HG02981 (cell line): ENCODE data around the gene KIF2A.

Experiments
- ATAC-seq: cut with Tn5 transposase; IDR thresholded peaks from one replicate; pipeline ENCODE4 v1.9.1; 2021; ENCODE audit warnings: mild to moderate bottlenecking, moderate library complexity; ENCODE audit not compliant: unreplicated experiment

KIF2A gene

DNA sequence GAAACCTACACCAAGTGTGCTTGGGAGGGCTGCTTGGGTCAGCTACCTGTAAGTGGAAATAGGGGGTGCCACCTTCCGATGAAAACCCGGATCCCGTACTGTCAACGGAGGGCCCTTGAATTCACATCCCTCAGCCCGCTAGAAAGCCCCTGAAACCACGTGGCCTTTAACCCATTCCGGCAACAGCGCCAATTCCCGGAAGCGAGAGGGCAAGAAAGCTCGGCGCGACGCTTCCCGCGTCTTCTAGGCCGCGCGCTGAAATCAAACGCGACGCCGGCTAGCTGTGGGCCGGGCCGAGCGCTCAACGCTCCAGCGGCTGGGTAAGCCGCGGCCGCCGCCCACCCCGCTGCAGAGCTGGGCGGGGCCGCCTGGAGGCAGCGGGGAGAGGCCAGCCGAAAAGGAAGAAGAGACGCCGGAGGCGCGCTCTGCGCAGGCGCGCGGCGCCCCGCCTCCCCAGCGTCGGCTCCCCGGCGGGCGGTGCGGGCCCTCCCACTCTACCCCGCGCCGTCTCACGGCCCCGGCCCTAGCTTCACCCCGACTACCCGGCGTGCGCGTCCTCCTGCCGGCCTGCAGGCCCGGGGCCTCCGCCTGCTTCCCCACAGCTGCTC lies at the start of gene KIF2A:
TSS of gene KIF2A (plus strand) at position 492 of the 608 bp plus-strand sequence. CDS start 267 bp downstream, outside the sequence.
- ATAC-seq, result peak; percentile 93

DNA sequence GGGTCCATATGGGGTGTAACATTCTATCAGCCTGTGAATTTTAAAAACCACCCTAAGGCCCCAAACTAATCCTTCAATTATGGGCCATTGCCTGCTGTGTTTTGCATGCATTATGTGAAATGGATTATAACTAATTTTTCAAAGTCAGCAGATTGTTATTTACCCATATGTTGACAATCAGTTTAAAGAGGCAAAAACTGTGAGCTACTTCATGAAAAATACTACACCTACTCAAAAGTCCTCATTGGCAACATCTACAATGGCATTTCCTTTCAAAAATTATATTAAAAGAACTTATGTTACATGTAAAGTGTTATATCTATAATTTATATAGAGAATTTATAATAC lies 49.0 kb upstream of the KIF2A start:
- ATAC-seq, result no peak

DNA sequence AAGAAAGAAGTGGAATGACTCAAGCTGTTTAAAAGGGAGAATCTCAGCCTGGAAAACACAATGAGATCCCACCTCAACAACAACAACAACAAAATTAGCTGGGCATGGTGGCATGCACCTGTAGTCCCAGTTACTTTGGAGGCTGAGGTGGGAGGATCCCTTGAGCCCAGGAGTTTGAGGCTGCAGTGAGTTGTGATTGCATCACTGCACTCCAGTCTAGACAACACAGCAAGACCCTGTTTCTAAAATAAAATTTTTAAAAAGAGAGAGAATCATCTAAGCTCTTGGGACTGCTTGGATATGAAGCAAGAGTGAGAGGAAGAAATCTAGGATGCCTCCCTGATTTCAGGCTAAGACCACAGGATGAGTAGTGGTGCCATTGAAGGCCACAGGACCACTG lies 47.4 kb upstream of the KIF2A start:
- ATAC-seq, result no peak

DNA sequence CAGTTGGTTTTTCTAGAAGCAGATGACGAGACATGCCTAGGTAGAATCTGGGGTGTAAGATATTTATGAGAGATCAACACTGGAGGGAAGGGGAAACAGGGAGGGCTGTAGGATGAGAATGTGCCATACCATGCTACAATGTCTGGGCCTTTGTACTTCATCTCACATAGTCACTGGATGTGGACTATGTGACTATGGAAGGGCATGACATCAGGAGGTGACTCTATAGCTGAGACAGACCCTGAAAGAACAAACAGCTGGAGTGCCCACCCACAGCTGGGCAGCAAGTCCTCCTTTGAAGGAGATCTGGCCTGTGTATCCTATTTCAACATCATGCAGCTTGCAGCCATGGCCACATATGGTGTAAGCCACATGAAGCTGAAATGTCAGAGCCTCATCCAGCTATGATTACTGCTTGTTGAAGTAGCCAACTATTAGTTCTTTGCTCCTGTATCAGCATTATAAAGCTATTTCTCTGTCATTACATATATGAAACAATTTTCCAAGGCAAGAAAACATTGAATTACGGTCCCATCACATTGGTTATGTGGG lies 46.2 kb upstream of the KIF2A start:
- ATAC-seq, result no peak

DNA sequence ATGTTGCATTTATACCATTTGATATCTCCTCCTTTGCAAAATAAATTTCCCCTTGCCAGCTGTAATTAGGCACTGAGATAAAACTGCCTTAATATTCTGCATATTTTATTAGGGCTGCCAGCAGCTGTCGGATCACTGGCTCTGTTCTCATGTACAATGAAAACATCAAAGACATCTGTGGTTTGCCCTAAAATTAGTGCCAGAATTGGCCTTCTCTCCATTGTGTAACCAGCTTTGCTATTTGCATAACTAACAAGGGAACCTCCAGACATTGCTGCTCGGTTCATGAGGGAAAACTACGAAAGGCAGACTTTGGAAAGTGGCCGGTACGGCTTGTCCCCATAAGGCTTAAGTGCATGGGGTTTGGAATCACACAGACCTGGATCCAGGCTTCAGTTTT lies 45.5 kb upstream of the KIF2A start:
- no peak for ATAC-seq

DNA sequence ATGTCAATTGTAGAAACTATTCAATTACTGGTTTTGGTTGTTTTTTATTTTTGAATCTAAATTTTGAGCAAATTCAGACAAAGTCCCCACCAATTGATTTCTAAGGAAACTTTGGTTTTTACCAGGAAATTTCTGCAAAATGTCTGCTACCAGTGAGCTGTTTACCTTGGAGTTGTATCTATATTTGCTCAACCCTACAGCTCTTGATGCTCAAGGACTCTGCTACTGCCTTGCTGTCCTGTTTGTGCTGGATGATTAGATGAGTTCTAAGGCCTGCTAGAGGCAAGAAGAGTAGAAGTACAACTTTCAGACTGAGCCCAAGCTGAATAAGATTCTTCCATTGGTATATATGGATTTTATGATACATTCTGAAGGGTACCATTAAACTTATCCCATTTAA lies 42.6 kb upstream of the KIF2A start:
- no peak for ATAC-seq

DNA sequence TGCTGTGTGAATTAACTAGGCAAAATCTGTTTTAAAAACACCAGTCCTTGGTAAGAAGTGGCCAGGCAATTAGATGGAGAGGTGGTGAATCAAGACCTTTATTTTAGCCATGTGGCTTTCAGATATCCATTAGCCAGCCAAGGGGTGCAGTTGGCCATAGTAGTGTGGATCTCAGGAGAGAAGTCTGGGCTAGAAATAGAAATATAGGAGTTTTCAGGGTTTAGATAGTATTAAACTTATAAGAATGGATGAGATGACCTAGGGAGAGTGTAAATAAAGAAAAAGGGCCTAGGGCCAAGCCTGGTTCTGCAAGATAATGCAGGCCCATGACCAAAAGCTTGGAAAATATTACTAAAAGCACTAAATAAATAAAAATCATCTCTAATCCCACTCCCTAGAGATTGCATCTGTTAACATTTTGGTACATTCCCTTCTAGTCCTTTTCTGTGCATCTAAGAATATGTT lies 40.3 kb upstream of the KIF2A start:
- ATAC-seq, result no peak

DNA sequence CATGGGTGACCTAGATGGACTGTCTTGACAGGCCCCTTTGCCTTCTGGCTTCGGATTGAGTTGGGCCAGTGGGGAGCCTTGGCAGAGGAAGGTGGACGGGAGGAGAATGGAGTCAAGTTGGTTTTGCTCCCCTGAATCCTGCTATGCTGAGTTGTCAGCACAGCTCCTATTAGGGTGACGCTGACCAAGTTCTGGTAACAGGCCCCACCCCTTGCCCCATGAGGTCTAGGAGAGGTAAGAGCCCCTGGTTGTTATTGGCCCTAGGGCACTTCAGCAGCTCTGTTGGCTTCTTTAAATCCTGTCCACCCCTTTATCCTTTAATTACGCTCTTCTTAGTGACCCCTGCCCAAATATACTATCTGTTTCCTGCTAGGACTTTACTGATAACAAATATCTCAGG lies 39.4 kb upstream of the KIF2A start:
- no peak for ATAC-seq

DNA sequence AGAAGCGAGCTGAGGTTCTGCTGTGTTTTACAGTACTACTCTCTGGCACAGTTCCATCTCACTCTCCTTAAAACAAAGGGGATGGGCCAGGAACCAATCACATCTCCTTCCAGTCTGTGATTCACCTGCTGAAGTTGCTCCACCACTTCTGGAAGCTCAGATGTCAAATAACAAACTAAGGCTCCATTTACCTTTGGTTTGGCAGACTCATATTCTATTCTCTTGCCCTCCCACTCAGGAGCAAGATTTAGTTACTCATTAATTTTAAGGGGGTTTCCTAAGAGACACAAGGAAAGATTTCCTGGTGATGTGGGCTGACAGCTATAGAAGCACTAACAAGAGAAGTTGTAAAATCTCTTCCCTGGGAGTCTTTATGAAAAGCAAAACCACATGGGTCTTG lies 37.8 kb upstream of the KIF2A start:
- ATAC-seq, result peak; percentile 74

DNA sequence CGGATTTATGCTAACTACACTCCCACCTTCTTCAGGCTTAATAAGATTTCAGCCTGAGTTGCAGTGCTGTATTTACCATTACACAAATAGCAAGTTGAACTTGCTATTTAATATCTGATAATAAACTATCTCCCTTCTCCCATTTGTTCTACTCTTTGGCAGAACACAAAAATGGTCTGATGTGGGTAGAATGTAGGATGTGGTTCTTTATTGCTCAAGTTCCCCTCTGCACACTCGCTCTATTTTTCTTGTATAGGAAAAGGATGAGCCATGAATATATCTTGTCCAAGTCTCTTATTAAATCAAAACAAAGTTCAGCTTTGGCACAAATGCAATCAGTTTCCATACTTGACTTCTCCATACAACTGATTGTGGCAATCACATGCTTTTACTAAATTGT lies 37.2 kb upstream of the KIF2A start:
- no peak for ATAC-seq

DNA sequence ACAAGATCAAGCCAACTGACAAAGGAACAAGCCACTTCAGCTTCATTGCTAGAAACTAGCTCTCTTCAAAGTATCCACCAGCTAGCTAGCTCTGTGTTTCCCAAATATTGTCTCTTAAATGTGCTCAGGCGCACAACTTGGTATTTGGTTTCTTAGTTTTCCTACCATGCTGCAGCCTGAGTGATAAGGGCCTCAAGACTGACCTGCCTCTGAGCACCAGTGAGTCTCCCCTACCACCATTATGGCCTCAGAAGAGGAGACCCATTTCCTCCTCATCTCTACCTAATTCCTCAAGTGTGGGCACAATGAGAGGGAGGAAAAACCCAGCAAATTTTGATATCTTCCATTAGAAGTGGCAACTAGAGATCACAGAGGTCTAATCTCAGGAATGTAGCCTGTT lies 34.6 kb upstream of the KIF2A start:
- no peak for ATAC-seq

DNA sequence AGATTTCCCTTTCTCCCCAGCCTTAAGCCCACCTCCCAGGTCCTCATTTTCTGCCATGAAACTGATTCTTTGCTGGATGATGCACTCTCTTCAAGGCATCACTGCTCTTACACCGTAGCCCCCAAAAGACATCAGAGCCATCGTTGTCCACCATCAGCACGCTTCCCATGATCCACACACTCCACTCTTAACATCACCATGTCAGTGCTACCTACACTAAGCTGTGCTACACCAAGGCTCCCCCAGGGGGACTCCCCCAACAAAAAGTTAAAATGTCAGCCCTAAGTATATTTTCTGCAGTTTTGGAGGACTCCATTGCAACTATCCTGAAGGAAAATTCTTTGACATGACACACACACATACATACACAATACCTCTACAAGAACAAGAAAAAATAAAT lies 34.1 kb upstream of the KIF2A start:
- ATAC-seq, result no peak

DNA sequence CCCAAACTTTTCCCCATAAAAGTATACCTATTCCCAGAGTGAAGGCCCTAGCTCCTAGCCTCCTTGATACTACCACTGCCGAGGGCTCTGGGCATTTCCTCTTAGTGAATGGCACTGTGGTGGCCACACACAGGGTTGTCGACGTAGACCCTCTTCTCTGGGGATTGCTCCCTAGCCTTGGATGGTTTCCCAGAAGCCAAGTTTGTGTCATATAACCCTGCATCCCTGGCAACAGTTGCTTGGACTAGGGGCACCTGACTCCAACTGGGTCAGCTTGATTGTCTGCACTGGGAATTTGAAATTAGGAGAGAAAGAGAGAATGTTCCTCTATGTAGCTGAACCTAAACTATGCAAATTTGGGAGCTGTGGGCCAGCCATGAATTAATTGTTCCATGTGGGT lies 32.3 kb upstream of the KIF2A start:
- ATAC-seq, result no peak

DNA sequence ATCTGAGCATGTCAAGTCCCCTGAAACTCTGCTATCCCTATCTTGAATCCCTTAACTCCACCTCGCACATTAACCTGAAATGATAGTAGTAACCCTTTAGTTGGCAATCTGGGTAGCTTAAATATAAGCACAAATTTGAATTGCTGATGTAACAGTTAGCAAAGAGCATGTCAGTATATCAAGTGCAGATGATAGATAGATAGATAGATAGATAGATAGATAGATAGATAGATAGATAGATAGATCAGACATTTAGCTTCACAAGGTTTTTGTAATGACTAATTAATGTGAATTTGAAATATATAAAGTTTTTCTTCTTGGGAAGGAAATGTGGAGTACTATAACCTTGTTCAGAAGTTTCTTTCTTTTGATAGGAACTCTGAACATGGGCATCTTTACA lies 30.4 kb upstream of the KIF2A start:
- ATAC-seq, result no peak

DNA sequence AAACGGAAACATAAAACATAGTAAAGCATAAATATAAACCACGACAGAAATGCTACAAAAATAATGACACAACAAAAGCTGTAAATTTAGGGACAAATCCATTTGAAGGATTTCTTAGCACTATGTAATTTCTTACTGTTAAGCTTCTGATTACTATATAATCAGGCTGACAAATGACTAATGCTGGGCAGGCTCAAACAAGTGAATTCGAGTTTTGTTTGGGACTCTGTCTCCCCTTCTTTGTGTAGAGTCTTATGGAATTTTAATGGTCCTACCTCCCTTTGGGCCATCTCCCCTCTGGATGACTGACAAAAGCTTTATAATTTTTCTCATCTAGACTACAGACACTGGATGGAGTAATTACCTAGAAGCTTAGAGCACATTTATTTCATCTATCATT lies 24.6 kb upstream of the KIF2A start:
- ATAC-seq, result no peak

DNA sequence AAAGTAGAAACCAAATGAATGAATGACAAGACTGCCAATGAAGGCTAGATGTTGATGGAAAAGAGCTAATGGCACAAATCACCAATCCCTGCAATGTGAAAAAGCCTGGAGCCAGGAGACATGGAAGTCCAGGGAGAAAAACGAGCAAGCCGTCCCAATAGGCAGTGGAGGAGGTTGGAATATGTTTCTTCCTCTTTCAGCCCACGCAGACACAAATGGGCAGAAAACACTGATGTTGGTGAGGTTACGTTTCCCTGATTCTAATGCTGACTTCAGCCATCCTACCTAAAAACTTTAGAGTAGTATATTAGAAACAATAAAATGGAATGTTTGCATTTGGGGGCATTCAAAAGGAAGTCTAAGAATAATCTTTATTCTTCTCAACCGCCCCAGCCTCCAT lies 23.9 kb upstream of the KIF2A start:
- no peak for ATAC-seq

DNA sequence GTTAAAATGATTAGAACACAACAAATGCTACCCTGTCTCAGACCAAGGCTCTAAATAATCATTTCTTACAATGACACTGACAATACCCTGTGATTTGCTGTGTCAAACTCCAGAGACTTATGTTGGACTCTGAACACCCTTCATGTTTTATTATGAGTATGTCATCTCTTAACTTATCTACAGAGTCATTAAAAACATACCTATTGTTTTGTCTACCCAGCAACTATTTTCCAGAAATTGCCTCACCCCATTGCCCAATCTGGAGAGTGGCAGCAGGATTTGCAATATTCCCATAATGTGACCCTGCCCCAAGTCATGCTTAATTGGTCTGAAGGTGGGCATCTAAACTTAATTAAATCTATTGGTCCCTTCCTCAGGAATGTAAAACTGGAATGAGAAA lies 23.0 kb upstream of the KIF2A start:
- no peak for ATAC-seq

DNA sequence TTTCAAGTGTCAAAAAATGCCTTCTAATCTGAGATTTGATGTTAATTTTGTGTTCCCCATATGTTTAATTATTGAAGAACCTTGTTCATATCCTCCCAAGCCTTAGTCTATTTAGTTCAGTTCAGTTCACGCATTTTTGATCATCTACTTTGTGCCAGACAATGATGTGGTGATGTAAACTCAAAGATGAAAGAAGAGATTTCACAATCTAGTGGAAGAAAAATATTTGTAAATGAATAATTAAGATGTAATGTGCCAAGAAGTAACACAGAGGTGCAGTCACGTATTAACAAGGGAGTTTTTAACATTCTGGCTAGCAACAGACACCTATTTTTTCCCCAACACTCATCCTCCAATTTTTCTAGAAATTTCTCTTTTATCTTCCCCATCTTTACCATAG lies 22.1 kb upstream of the KIF2A start:
- no peak for ATAC-seq

DNA sequence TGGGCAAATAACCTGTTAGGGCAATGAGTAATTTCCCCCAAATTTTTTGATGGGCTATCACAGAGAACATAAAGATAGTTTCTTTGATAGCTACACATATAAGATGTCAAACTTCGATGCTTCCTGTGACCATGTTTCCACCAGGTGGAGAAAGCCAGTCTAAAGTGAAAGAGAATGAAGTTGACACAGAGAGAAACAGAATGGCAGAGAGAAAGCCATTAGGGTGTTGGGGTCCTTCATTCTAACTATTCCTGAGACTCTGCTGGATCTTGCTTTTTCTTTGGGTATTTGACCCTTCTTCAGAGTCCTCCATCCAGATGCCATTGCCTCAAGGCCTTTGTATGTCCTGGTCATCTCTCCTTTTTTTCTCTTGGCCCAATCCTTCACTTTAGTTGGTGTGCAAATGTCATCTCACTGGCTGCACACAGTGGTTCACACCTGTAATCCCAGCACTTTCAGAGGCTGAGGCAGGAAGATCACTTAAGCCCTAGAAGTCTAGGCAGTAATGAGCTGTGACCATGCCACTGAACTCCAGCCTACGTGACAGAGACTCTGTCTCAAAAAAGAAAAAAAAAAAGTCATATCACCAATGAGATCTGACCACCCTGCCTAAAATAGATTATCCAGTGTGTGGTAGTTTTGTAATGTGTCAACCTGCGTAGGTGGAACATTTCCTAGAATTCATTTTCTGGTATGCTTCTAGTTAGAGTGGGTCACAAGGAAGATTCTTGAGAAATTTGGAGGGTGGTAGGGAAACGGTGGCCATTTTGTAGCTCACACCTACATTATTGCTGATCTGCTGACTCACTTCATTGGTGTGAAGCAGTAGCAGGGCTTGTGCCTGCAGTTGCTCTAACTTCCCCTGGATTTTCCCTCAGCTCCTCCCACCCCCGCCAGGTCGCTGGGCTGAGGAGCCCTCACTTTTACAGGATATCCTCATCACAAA lies 20.8 kb upstream of the KIF2A start:
- peak; percentile 63 for ATAC-seq

DNA sequence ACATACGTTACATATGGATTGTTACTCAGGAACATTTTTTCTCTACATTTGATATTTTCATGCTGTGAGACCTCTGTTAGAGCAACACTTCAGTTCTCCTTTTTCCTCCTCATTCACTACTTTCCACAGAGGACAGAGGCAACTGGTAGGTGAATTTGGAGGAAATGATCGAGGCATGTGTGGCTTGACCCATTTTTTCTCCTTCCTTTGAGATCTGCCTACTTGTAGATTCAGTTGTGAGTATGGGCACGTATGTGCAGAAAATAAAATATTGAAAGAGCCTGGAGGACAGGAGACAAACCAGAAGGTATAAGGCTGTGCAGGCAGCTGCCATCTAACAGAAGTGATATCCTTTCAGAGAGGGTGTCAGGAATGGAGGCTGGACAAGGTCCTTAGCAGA lies 19.2 kb upstream of the KIF2A start:
- no peak for ATAC-seq

DNA sequence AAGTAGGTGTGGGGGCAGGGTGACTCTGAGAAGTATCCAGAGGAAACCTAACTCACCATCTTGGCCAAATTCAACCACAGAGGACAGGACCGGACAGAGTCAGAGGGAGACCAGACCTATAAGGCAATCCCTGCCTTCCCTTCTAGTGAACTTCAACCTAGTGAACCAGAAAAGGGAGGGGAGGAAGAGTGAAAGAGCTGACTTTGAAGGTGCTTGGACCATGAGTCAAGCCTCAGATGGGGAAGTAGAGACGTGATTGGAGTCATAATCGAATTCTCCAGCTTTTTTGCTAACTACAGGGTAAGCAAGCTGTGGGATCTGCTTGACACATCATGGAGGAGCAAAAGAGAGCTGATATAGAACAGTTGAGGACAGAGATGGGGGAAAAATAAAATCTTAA lies 18.8 kb upstream of the KIF2A start:
- ATAC-seq, result no peak

DNA sequence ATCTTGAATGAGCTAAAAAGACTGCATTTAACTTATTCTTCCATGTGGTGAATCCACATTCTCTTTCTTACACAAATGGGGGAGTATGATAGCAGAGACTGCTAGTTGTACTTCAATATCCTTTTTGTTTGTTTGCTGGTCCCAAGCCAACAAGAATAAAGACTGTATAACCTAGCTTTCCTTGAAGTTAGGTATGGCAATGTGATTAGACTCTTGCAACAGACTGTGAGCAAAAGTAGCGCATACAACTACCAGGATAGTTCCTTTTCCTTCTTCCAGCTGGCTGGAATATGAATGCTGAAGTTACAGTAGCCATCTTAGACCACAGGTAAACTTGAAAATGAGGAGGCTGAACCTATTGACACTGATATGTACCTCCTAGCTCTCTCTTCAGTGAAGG lies 17.9 kb upstream of the KIF2A start:
- ATAC-seq, result no peak
